Stimulated activated CD8-positive, alpha-beta memory T cell treated with anti-CD3 and anti-CD28 coated beads, Interleukin-15, amount 100 ng/mL, for 4 hours (primary cell): ENCODE data around the gene SOS1.
"Not testable (repeated sequence)": the region's sequence is repeated elsewhere in the genome, so short reads cannot be mapped to it uniquely, and the experiment has no call there.

Experiments used
- DNase-seq, 2 donors: peaks; one replicate each; pipeline ENCODE4 v3.0.0-alpha.2; 2020; ENCODE audit warnings: low read depth in 2 of 2

The SOS1 gene

GRCh38 chr2:39120771-39121522 is at the start of gene SOS1:
TSS of gene SOS1 (minus strand) at chr2:39121051. CDS start at chr2:39120422, 629 bp downstream.
- peak; percentile 81 to 87 for DNase-seq

GRCh38 chr2:39164089-39164488 is 43.2 kb upstream of the SOS1 start:
- DNase-seq, result no peak

- DNase-seq, result no peak
These were observed 40.1 kb upstream of the SOS1 start for GRCh38 chr2:39160982-39161381.

- DNase-seq, result no peak
These were observed 38.4 kb upstream of the SOS1 start for GRCh38 chr2:39159283-39159682.

- DNase-seq, result no peak
These were observed 37.5 kb upstream of the SOS1 start for GRCh38 chr2:39158351-39158750.

- no peak for DNase-seq
These were observed 36.0 kb upstream of the SOS1 start for GRCh38 chr2:39156846-39157245.

GRCh38 chr2:39156107-39156506 is 35.3 kb upstream of the SOS1 start:
- no peak for DNase-seq

GRCh38 chr2:39155573-39155972 is 34.7 kb upstream of the SOS1 start:
- DNase-seq, result not testable (repeated sequence)

- no peak for DNase-seq
These were observed 34.1 kb upstream of the SOS1 start for GRCh38 chr2:39154944-39155343.

- no peak for DNase-seq
These were observed 32.5 kb upstream of the SOS1 start for GRCh38 chr2:39153312-39153711.

GRCh38 chr2:39152504-39152903 is 31.7 kb upstream of the SOS1 start:
- no peak for DNase-seq

- DNase-seq, result no peak
These were observed 30.1 kb upstream of the SOS1 start for GRCh38 chr2:39150890-39151497.

GRCh38 chr2:39150102-39150562 is 29.3 kb upstream of the SOS1 start:
- no peak for DNase-seq

GRCh38 chr2:39146630-39147029 is 25.8 kb upstream of the SOS1 start:
- no peak for DNase-seq

- no peak for DNase-seq
These were observed 25.1 kb upstream of the SOS1 start for GRCh38 chr2:39145906-39146421.

GRCh38 chr2:39144416-39144815 is 23.6 kb upstream of the SOS1 start:
- DNase-seq, result no peak

- no peak for DNase-seq
These were observed 22.2 kb upstream of the SOS1 start for GRCh38 chr2:39142904-39143605.

GRCh38 chr2:39141334-39142271 is 20.8 kb upstream of the SOS1 start:
- DNase-seq, result no peak

GRCh38 chr2:39140948-39141333 is 20.1 kb upstream of the SOS1 start:
- DNase-seq, result not testable (repeated sequence)

- DNase-seq, result no peak
These were observed 19.5 kb upstream of the SOS1 start for GRCh38 chr2:39140322-39140847.
